ENCODE measurements around the gene SENP1.

The SENP1 gene

GRCh38 chr12:48039151-48039550 lies 66.7 kb downstream of the SENP1 start:
- in situ Hi-C loops (cut with HindIII; ENCODE audit: low sequenced_read_pairs) = no loop called here

GRCh38 chr12:48038085-48038484 lies 67.8 kb downstream of the SENP1 start:
- in situ Hi-C loops (cut with HindIII; ENCODE audit: low sequenced_read_pairs) = no loop called here

GRCh38 chr12:48037267-48037915 lies 68.5 kb downstream of the SENP1 start:
- in situ Hi-C loops (cut with HindIII; ENCODE audit: low sequenced_read_pairs) = no loop called here

GRCh38 chr12:48036818-48037217 lies 69.1 kb downstream of the SENP1 start:
- in situ Hi-C loops (cut with HindIII; ENCODE audit: low sequenced_read_pairs) = no loop called here

- in situ Hi-C loops (cut with HindIII; ENCODE audit: low sequenced_read_pairs) = no loop called here
These were observed 70.8 kb downstream of the SENP1 start for GRCh38 chr12:48034835-48035805.

GRCh38 chr12:48033451-48033850 lies 72.4 kb downstream of the SENP1 start:
- in situ Hi-C loops (cut with HindIII; ENCODE audit: low sequenced_read_pairs) = no loop called here

GRCh38 chr12:48032597-48032996 lies 73.3 kb downstream of the SENP1 start:
- in situ Hi-C loops (cut with HindIII; ENCODE audit: low sequenced_read_pairs) = no loop called here

- in situ Hi-C loops (cut with HindIII; ENCODE audit: low sequenced_read_pairs) = no loop called here
These were observed 74.5 kb downstream of the SENP1 start for GRCh38 chr12:48031135-48031960.

GRCh38 chr12:48030173-48030650 lies 75.7 kb downstream of the SENP1 start:
- in situ Hi-C loops (cut with HindIII; ENCODE audit: low sequenced_read_pairs) = no loop called here

GRCh38 chr12:48029491-48030172 lies 76.2 kb downstream of the SENP1 start:
- in situ Hi-C loops (cut with HindIII; ENCODE audit: low sequenced_read_pairs) = no loop called here

- in situ Hi-C loops (cut with HindIII; ENCODE audit: low sequenced_read_pairs) = no loop called here
These were observed 77.1 kb downstream of the SENP1 start for GRCh38 chr12:48028541-48029431.

- in situ Hi-C loops (cut with HindIII; ENCODE audit: low sequenced_read_pairs) = no loop called here
These were observed 78.5 kb downstream of the SENP1 start for GRCh38 chr12:48027183-48028002.

GRCh38 chr12:48026060-48026827 lies 79.6 kb downstream of the SENP1 start:
- in situ Hi-C loops (cut with HindIII; ENCODE audit: low sequenced_read_pairs) = no loop called here

- in situ Hi-C loops (cut with HindIII; ENCODE audit: low sequenced_read_pairs) = no loop called here
These were observed 80.6 kb downstream of the SENP1 start for GRCh38 chr12:48025281-48025680.

- in situ Hi-C loops (cut with HindIII; ENCODE audit: low sequenced_read_pairs) = no loop called here
These were observed 81.1 kb downstream of the SENP1 start for GRCh38 chr12:48024735-48025134.

- in situ Hi-C loops (cut with HindIII; ENCODE audit: low sequenced_read_pairs) = no loop called here
These were observed 82.5 kb downstream of the SENP1 start for GRCh38 chr12:48023386-48023785.

- in situ Hi-C loops (cut with HindIII; ENCODE audit: low sequenced_read_pairs) = no loop called here
These were observed 83.0 kb downstream of the SENP1 start for GRCh38 chr12:48022676-48023385.
